Measurements from ENCODE around the gene HMGN3.

The HMGN3 gene

DNA sequence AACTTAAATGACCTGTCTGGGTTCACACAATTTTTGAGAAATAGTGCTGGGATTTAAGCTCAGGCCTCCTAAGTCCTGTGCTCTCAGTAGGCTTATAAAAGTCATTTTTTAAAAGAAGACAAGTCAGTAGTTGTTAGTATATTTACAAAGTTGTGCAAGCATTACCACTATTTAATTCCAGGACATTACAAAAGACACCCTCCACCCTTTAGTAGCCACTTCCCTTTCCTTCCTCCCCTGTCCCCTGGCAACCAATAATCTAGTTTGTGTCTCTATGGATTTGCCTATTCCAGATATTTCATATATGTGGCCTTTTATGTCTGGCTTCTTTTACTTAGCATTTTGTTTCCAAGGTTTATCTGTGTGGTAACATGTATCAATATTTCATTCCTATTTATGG is 37.6 kb downstream of the HMGN3 start:
- H3K27ac ChIP-seq, result peak overlapping the region in 4 of 11 experiments; percentile 42 to 65 (median 54); a peak in 8 of 22 replicates
- peak overlapping the region in 5 of 11 experiments; percentile 16 to 43 (median 30); a peak in 6 of 22 replicates for H3K4me2 ChIP-seq
- H3K4me1 ChIP-seq, result peaks cover 0 to 15% (median 0%) of the 10 kb centered on the region in 10 experiments; a peak in 4 of 20 replicates
- TF ChIP-seq Cebpa-rat (IDR thresholded peaks at IDR 0.05), result no peak
- no peaks in the 10 kb centered on the region for H3K27me3 ChIP-seq
- no peak overlapping the region for H3K9ac ChIP-seq
- no peak overlapping the region for H3K4me3 ChIP-seq
- H3K36me3 ChIP-seq, result no peaks in the 10 kb centered on the region; a peak in 1 of 22 replicates
- H3K9me3 ChIP-seq (replicated peaks in 1 of 11), result no peaks in the 10 kb centered on the region; a peak in 1 of 22 replicates
- no peaks in the 10 kb centered on the region for H4K20me1 ChIP-seq

DNA sequence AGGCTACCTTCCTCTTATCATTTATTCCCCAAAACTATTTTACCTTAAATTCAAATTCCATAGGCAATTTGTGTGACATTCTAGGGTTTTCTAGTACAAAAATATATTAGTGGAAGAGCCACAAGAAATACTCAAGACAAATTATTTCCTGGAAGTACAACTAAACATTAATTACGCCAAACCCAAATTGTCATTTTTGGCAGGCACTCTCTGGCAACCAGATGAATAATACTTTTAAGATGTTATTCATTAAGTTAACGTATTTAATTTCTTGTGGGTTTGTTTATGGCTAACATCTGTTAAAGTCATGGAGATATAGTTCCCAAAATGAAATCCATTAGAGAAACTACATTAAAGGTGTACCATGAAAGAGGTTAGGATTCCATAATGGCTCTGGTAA is 40.5 kb downstream of the HMGN3 start:
- Histone ChIP-seq H3K9me3 (replicated peaks in 1 of 11) (peaks cover 0 to 7% (median 0%) of the 10 kb centered on the region in 11 experiments; a peak in 7 of 22 replicates), H4K20me1 (no peaks in the 10 kb centered on the region), H3K36me3 (no peaks in the 10 kb centered on the region), H3K27ac (no peak overlapping the region), H3K4me1 (peaks cover 0 to 15% (median 0%) of the 10 kb centered on the region in 10 experiments; a peak in 4 of 20 replicates), H3K4me3 (no peak overlapping the region), H3K4me2 (no peak overlapping the region), H3K27me3 (no peaks in the 10 kb centered on the region), H3K9ac (no peak overlapping the region)
- no peak for TF ChIP-seq Cebpa-rat (IDR thresholded peaks at IDR 0.05)

DNA sequence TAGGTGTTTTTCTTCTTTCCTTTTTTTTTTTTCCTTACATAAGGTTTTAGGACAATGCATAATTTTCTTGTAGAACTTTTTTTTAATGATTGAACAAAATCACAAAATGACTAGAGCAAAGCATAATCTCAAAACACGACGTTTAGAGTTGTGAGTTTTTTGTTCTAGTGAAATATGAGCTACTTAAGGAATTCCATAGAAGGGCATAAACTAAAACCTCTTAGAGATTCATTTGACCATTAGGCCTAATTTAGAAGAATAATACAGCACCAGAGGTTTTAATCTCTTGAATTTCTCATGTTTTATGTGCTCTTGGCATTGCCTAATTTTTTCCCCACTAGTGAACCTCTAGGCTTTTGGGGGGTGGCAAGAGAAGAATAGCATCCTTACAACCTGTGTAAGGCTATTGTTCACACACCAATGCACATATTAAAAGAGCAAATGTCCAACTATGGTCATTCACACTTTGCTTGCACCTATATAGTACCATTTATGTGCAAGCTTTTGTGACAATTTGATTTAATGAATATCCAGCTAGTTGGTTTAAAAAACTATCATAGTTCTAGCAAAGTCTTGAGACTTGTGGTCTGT is 44.6 kb downstream of the HMGN3 start:
- no peaks in the 10 kb centered on the region for H4K20me1 ChIP-seq
- H3K27me3 ChIP-seq, result no peaks in the 10 kb centered on the region
- H3K27ac ChIP-seq, result no peak overlapping the region
- no peak overlapping the region for H3K4me2 ChIP-seq
- peaks cover 0 to 7% (median 0%) of the 10 kb centered on the region in 11 experiments; a peak in 7 of 22 replicates for H3K9me3 ChIP-seq (replicated peaks in 1 of 11)
- no peak overlapping the region for H3K9ac ChIP-seq
- no peak for TF ChIP-seq Cebpa-rat (IDR thresholded peaks at IDR 0.05)
- H3K4me3 ChIP-seq, result no peak overlapping the region
- no peaks in the 10 kb centered on the region for H3K36me3 ChIP-seq
- H3K4me1 ChIP-seq, result no peaks in the 10 kb centered on the region

DNA sequence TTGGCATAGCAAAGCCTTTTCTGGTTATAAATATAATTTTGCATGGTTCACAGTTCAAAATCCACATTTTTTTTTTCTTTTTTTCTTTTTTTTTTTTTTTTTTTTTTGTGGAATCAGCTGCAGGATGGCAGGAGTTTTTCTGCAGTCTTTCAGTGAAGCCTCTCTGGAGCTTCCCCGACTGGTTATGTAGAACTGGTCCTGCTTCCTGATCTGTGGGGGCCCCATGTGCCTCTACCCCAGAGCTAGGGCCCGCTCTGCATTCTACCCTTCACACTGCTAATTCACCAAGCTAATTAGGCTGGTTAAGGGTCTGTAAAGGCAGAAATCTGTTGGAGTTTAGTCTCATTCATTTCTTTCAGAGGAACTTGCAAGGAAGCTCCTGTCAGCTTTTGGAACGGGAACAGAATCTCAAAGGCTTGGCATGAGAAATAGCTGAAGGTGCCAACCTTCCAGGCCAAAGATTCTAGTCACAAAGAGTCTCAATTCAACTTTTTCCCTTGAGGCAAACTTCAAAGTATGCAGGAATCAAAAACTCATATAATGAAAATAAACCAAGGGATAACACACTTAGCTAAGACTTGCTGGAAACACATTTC is 45.5 kb downstream of the HMGN3 start:
- Histone ChIP-seq H3K36me3 (no peaks in the 10 kb centered on the region), H3K9ac (no peak overlapping the region), H3K27ac (no peak overlapping the region), H3K4me3 (no peak overlapping the region), H3K9me3 (replicated peaks in 1 of 11) (peaks cover 0 to 7% (median 0%) of the 10 kb centered on the region in 11 experiments; a peak in 7 of 22 replicates), H4K20me1 (no peaks in the 10 kb centered on the region), H3K4me1 (no peaks in the 10 kb centered on the region), H3K27me3 (no peaks in the 10 kb centered on the region), H3K4me2 (no peak overlapping the region)
- TF ChIP-seq Cebpa-rat (IDR thresholded peaks at IDR 0.05), result no peak

DNA sequence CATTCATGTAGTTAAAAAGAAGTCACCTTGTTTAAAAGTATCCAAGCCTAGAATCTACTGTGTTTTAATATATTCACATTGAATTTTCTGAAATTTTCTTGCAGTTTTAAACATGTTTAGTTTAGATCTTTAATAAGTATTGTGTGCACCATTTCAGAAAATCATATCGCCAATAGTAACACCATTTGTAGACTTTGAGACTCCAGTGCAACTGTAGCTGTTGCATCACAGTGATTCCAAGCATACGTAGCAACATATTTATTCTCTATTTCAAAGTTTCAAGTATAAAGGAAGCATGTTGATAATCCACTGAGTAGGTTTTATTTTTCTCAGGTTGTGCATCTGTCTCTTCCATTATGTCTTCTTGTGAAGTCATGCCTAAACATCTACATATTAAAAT is 46.4 kb downstream of the HMGN3 start:
- Histone ChIP-seq H3K27me3 (no peaks in the 10 kb centered on the region), H3K4me2 (no peak overlapping the region), H3K4me3 (no peak overlapping the region), H3K27ac (no peak overlapping the region), H3K4me1 (no peaks in the 10 kb centered on the region), H3K9ac (no peak overlapping the region), H3K36me3 (no peaks in the 10 kb centered on the region), H3K9me3 (replicated peaks in 1 of 11) (peaks cover 0 to 7% (median 0%) of the 10 kb centered on the region in 11 experiments; a peak in 7 of 22 replicates), H4K20me1 (no peaks in the 10 kb centered on the region)
- no peak for TF ChIP-seq Cebpa-rat (IDR thresholded peaks at IDR 0.05)

DNA sequence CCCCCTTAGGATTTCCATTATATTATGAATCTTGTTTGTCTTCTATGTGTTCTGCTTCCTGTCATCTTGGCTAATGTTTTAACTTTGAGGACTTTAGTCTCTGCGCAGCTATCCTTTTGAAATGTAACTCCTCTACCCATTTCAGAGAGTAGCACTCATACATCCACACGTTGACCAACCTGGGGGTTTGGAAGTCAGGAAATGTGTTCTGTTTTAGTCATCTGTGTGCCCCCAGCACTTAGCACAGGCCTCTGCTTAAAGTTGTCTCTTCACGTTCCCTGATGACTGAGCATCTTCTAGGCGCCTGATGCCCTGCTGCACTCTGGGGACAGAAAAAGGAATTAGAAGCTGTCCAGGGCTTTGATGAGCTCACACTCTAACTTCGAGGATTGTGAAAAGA is 47.9 kb downstream of the HMGN3 start:
- Histone ChIP-seq H3K27me3 (no peaks in the 10 kb centered on the region), H3K4me2 (no peak overlapping the region), H3K27ac (no peak overlapping the region), H3K36me3 (no peaks in the 10 kb centered on the region), H3K9ac (no peak overlapping the region), H4K20me1 (no peaks in the 10 kb centered on the region), H3K4me3 (no peak overlapping the region), H3K9me3 (replicated peaks in 1 of 11) (peaks cover 0 to 6% (median 0%) of the 10 kb centered on the region in 11 experiments; a peak in 7 of 22 replicates), H3K4me1 (no peaks in the 10 kb centered on the region)
- no peak for TF ChIP-seq Cebpa-rat (IDR thresholded peaks at IDR 0.05)

DNA sequence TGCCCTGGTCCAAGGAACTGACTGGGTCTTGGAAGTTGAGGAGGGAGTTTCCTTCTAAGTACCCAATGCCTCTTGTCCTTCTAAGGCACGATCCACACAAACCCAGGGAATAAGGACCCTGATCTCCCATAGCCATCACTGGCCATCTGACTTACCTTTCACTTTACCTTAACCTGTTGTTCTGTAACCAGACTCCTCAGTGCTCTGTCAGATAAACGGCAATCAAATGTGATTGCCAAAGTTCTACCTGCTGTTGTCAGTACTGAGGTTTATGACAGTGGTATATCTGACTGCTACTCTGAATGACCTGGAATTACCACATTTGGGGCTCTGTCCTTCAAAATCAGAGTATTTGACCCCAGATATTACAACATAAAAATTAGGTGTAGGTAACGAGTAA is 49.8 kb downstream of the HMGN3 start:
- H3K36me3 ChIP-seq, result no peaks in the 10 kb centered on the region
- no peaks in the 10 kb centered on the region for H3K4me1 ChIP-seq
- TF ChIP-seq Cebpa-rat (IDR thresholded peaks at IDR 0.05), result no peak
- no peak overlapping the region for H3K27ac ChIP-seq
- H3K9ac ChIP-seq, result no peak overlapping the region
- no peak overlapping the region for H3K4me2 ChIP-seq
- H3K9me3 ChIP-seq (replicated peaks in 1 of 11), result no peaks in the 10 kb centered on the region
- H3K27me3 ChIP-seq, result no peaks in the 10 kb centered on the region
- no peak overlapping the region for H3K4me3 ChIP-seq
- H4K20me1 ChIP-seq, result no peaks in the 10 kb centered on the region

DNA sequence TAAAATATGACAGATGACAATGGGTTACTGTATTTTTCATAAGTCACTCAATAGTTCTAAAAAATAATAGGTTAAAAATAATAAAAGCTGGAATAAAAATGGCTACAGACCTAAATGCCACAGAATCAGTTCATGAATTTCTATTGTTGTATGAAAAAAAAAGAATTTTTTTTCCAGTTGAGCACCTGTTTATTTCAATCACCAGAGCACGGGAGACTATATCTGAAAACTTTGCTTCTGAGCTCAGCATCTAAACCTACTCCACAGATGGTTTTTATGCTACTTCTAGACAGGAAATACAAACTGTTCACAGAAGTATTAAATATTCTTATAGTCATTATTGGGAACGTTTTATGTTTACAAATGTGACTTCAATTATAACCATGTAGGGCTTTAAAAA is 50.4 kb downstream of the HMGN3 start:
- no peak overlapping the region for H3K4me2 ChIP-seq
- no peak overlapping the region for H3K4me3 ChIP-seq
- no peaks in the 10 kb centered on the region for H3K4me1 ChIP-seq
- no peaks in the 10 kb centered on the region for H4K20me1 ChIP-seq
- H3K27ac ChIP-seq, result no peak overlapping the region
- no peaks in the 10 kb centered on the region for H3K27me3 ChIP-seq
- no peaks in the 10 kb centered on the region for H3K9me3 ChIP-seq (replicated peaks in 1 of 11)
- H3K36me3 ChIP-seq, result no peaks in the 10 kb centered on the region
- TF ChIP-seq Cebpa-rat (IDR thresholded peaks at IDR 0.05), result no peak
- H3K9ac ChIP-seq, result no peak overlapping the region

DNA sequence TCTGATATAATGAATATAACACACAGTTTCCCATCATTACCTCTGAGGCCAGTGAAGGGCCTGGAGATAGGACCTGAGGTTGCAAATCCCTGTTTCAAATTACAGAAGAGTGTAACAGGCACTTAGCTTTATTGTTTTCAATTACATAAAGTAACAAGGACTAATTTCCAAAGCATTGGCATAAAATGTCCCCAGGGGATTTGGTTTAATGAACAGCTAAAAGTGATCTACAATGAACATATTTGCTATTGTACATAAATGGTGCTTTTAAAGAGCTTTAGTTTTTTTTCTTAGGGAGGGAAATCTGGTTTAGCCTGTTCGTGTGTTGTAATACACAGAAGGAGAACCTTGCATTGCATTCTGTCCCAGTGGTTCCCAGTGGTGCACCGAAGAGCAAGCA is 54.4 kb downstream of the HMGN3 start:
- Histone ChIP-seq H3K4me1 (no peaks in the 10 kb centered on the region), H3K4me3 (no peak overlapping the region), H3K9ac (no peak overlapping the region), H3K27ac (no peak overlapping the region), H3K9me3 (replicated peaks in 1 of 11) (no peaks in the 10 kb centered on the region), H3K36me3 (no peaks in the 10 kb centered on the region), H4K20me1 (no peaks in the 10 kb centered on the region), H3K4me2 (no peak overlapping the region), H3K27me3 (no peaks in the 10 kb centered on the region)
- no peak for TF ChIP-seq Cebpa-rat (IDR thresholded peaks at IDR 0.05)

DNA sequence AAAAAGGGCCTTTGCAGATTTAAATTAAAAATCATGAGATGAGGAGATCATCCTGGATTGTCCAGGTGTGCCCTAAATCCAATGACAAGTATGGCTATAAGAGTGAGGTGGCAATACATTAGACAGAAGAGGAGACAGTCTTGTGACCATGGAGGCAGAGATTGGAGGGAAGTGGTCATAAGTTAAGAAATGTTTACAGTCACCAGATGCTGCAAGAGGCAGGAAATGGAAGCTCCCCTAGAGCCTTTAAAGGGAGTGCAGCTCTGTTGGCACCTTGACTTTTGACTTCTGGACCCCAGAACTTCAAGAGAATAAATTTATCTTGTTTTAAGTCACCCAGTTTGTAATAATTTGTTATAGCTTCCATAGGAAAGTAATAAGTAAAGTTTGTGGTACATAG is 61.1 kb downstream of the HMGN3 start:
- H3K4me3 ChIP-seq, result no peak overlapping the region
- H4K20me1 ChIP-seq, result no peaks in the 10 kb centered on the region
- H3K27me3 ChIP-seq, result no peaks in the 10 kb centered on the region
- no peaks in the 10 kb centered on the region for H3K9me3 ChIP-seq (replicated peaks in 1 of 11)
- TF ChIP-seq Cebpa-rat (IDR thresholded peaks at IDR 0.05), result no peak
- H3K4me1 ChIP-seq, result no peaks in the 10 kb centered on the region
- H3K27ac ChIP-seq, result no peak overlapping the region
- no peak overlapping the region for H3K4me2 ChIP-seq
- H3K9ac ChIP-seq, result no peak overlapping the region
- H3K36me3 ChIP-seq, result no peaks in the 10 kb centered on the region

Measured in BLaER1 treated with 17β-estradiol and CSF1 and Interleukin-3, amounts not matched to agents 10 nM and 100 nM (cell line).